HG03354 (cell line): ENCODE measurements around the gene MTCH1.
A peak's percentile ranks its signal among the peaks of the same experiment; 100 is the strongest.

ENCODE experiments used
- ATAC-seq: cut with Tn5 transposase; IDR thresholded peaks from one replicate; pipeline ENCODE4 v1.9.1; 2021; ENCODE audit warnings: mild to moderate bottlenecking; ENCODE audit not compliant: unreplicated experiment, poor library complexity, severe bottlenecking

MTCH1 gene

GRCh38 chr6:36973647-36974046 is 12.3 kb downstream of the MTCH1 start:
- ATAC-seq, result no peak

DNA sequence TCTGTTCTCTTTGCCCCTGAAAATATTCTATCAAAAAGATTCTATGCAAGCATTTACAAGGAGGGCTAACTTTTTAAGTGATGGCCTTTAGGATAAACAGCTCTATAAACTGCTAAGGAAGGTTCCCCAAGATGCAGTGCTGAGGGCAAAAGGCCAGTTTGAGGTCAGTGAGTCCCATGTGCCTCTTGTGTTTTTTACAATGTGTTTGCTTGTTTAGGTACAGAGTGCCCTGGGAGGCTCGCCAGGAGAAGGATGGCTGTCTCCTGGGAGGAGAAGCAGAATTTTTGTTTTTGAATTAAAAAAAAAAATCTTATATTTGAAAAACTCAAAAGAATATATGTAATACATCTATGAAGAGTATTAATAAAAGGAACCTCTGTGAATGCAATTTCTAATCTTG is 12.8 kb downstream of the MTCH1 start:
- no peak for ATAC-seq

- ATAC-seq, result no peak
These were observed 13.9 kb downstream of the MTCH1 start for GRCh38 chr6:36971921-36972673.

GRCh38 chr6:36970892-36971842 is 14.8 kb downstream of the MTCH1 start:
- ATAC-seq, result no peak

DNA sequence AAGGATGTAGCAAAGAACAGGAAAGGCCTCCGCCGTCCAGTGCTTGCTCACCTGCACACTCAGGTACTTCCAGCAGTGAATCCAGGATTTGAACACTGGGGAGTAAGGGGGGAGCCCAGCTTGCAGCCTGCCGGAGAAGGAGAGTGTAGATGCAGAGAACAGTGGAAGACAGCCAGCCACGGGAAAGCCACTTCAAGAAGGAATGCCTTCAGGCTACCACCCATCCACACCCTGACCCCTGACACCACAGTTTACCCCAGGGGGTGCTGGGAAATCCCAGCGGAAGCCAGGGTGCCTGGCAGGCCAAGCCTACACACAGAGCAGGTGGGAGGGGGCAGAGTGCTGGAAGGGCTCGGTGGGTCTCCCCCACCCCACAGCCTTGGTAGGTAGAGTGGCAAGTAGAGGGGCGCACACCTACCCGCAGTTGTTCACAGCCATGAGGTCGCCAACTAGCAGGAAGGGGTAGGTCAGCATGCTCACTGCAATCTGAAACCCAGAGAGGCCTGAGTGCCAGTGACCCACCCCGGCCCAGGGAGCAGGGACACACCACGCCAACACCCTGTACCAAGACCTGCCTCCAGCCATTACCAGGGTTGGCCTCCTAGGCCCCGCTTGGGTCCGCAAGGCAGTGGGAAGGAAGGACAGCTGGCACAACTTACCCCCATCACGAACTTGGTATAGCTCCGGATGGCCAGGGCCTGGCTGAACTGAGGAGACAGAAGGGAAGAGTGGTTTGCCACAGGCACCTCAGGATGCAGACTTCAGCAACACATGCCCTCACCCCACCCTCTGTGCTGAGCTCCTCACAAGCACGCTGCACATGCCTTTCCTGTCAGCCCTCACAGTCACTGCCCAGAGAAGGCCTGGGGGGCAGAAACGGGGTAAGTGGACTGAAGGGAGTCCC is 15.8 kb downstream of the MTCH1 start:
- ATAC-seq, result no peak

GRCh38 chr6:36969240-36969691 is 16.7 kb downstream of the MTCH1 start:
- ATAC-seq, result no peak

GRCh38 chr6:36968266-36968977 is 17.6 kb downstream of the MTCH1 start:
- no peak for ATAC-seq

DNA sequence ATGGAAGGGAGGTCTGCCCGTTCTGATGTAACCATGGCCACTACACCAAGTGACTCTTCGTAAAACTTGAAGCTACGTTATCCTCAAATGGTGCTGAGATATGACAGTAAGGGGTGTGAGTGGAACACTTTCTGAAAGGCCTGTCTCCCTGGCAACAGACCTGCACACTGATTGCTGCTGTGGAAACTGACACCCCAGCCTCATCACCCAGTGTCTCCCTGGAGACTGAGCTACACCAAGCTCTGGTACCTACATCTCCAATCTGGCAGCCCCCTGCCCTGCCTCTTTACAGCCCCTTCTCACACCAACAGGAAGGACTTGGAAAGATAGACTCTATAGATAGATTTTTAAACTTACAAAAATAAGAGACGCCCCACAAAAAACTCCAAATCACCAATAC is 18.2 kb downstream of the MTCH1 start:
- ATAC-seq, result no peak

DNA sequence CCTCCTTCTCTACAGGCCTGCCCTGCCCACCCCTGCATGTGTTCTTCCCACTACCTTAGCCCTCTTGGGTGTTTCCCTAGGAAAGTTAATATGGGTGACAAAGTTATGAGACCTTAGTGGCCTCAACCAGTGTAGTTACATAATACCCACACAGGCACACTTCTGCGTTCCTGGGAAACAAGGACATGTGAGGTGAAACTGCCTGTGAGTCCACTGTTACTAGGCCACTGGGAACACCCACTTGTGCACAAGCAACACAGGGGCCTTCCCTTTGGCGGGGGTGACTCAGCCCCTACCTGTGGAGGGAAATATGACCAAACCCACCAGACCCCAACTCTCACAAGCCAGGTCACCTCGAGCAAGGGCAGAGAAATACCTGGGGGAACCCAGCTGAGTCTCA is 18.7 kb downstream of the MTCH1 start:
- no peak for ATAC-seq

- ATAC-seq, result no peak
These were observed 21.1 kb downstream of the MTCH1 start for GRCh38 chr6:36964908-36965307.

DNA sequence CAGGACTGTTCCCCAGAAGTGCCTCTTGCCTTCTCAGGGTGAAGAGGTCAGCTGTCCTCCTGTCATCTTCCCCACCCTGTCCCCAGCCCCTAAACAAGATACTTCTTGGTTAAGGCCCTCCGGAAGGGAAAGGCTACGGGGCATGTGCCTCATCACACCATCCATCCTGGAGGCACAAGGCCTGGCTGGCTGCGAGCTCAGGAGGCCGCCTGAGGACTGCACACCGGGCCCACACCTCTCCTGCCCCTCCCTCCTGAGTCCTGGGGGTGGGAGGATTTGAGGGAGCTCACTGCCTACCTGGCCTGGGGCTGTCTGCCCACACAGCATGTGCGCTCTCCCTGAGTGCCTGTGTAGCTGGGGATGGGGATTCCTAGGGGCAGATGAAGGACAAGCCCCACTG is 21.6 kb downstream of the MTCH1 start:
- ATAC-seq, result no peak

- ATAC-seq, result peak; percentile 59
These were observed 22.3 kb downstream of the MTCH1 start for GRCh38 chr6:36963451-36964290.

DNA sequence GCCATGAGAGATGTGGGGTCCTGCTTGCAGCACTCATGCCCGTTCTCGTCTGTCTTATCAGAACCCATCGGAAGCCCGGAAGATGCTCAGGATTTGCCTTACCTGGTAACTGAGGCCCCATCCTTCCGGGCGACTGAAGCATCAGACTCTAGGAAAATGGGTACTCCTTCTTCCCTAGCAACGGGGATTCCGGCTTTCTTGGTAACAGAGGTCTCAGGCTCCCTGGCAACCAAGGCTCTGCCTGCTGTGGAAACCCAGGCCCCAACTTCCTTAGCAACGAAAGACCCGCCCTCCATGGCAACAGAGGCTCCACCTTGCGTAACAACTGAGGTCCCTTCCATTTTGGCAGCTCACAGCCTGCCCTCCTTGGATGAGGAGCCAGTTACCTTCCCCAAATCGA is 23.1 kb downstream of the MTCH1 start:
- peak; percentile 51 for ATAC-seq

- no peak for ATAC-seq
These were observed 24.3 kb downstream of the MTCH1 start for GRCh38 chr6:36961441-36962435.

DNA sequence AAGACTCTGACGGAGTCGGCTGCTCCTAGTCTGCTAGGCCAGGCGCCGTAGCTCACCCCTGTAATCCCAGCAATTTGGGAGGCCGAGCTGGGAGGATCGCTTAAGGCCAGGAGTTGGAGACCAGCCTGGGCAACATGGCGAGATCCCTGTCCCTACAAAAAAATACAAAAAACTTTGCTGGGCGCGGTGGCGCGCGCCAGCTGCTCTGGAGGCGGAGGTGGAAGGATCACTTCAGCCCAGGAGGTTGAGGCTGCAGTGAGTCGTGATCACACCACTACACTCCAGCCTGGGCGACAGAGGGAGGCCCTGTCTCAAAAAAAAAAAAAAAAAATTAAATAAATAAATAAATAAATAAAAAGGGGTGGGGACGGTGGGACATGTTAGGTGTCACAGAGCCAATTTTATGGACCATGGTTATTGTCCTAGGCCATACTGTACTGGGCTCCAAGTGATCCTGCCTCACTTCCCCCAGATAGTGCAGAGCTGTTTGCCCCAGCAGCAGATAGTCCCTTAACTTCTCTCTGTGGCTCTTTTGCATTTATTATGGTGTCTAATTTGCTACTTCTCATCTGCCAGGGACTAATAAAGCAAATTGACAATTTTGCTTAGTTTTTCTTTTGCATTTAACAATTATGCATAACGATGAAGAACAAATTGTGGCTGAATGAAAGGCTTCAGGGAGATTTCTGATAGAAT is 26.3 kb downstream of the MTCH1 start:
- ATAC-seq, result no peak

DNA sequence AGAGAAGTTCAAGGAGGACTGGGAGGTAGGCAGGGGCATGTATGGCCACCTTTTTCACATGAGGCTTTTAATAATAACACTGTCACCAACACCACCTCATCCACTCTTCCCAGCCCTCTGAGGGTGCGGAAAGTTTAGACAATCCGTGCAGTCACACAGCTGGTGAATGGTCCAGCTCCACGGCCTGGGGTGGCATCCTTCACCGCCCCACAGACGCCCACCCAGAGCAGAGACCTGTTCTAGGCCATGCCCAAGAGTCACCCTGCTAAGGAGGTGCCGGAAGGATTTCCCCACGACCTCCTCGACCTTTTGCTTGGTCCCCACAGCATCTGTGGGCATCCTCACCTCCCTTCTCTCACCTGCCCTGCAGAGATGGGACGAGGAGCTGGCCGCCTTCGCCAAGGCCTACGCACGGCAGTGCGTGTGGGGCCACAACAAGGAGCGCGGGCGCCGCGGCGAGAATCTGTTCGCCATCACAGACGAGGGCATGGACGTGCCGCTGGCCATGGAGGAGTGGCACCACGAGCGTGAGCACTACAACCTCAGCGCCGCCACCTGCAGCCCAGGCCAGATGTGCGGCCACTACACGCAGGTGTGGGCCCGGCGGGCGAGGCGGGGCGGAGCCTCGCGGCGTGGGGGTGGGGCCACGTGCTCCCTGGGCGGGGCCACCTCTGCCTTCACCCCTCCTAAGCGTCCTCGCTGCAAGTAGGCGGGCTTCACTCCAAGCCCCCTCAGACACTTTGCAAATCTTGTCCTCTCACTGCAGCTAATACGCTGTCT is 27.0 kb downstream of the MTCH1 start:
- no peak for ATAC-seq
